ENCODE results near the gene MAGEB17. TPM values are rescaled to one million over a fixed set of nuclear protein-coding genes. Genes with fewer than 3 reads are reported as not detected.

Gene MAGEB17
- total RNA-seq, 1 donor from 2014 or later = not detected

- Mint-ChIP-seq H3K27ac (no peak overlapping the region), H3K4me3 (no peak overlapping the region), H3K9me3 (no peaks in the 10 kb centered on the region), H3K4me1 (no peaks in the 10 kb centered on the region), H3K36me3 (ENCODE audit: low read depth) (no peaks in the 10 kb centered on the region), H3K27me3 (no peaks in the 10 kb centered on the region)
- TF ChIP-seq CTCF (IDR thresholded peaks at IDR 0.05) = no peak
- intact Hi-C loops (cut with micrococcal nuclease) = no loop called here
- ChIA-PET POLR2A (no interaction called here), CTCF (no interaction called here)
- no peak for DNase-seq
- peak; percentile 52 for ATAC-seq (ENCODE audit: low read depth)
These were observed 18.4 kb downstream of the MAGEB17 start for GRCh38 chrX:16185725-16186136.

- ChIA-PET POLR2A (no interaction called here), CTCF (no interaction called here)
- no peak for TF ChIP-seq CTCF (IDR thresholded peaks at IDR 0.05)
- Mint-ChIP-seq H3K27ac (no peak overlapping the region), H3K9me3 (no peaks in the 10 kb centered on the region), H3K36me3 (ENCODE audit: low read depth) (no peaks in the 10 kb centered on the region), H3K4me1 (no peaks in the 10 kb centered on the region), H3K27me3 (no peaks in the 10 kb centered on the region), H3K4me3 (no peak overlapping the region)
- DNase-seq = no peak
- no peak for ATAC-seq (ENCODE audit: low read depth)
- intact Hi-C loops (cut with micrococcal nuclease) = no loop called here
These were observed 19.2 kb downstream of the MAGEB17 start for GRCh38 chrX:16186380-16187007.

- Mint-ChIP-seq H3K4me3 (no peak overlapping the region), H3K4me1 (no peaks in the 10 kb centered on the region), H3K27me3 (no peaks in the 10 kb centered on the region), H3K27ac (no peak overlapping the region), H3K9me3 (no peaks in the 10 kb centered on the region), H3K36me3 (ENCODE audit: low read depth) (no peaks in the 10 kb centered on the region)
- ChIA-PET CTCF (no interaction called here), POLR2A (no interaction called here)
- ATAC-seq (ENCODE audit: low read depth) (no peak), DNase-seq (no peak)
- intact Hi-C loops (cut with micrococcal nuclease) = no loop called here
- no peak for TF ChIP-seq CTCF (IDR thresholded peaks at IDR 0.05)
These were observed 19.9 kb downstream of the MAGEB17 start for GRCh38 chrX:16187024-16187760.

- Mint-ChIP-seq H3K27ac (no peak overlapping the region), H3K36me3 (ENCODE audit: low read depth) (no peaks in the 10 kb centered on the region), H3K9me3 (no peaks in the 10 kb centered on the region), H3K4me3 (no peak overlapping the region), H3K27me3 (no peaks in the 10 kb centered on the region), H3K4me1 (no peaks in the 10 kb centered on the region)
- TF ChIP-seq CTCF (IDR thresholded peaks at IDR 0.05) = no peak
- intact Hi-C loops (cut with micrococcal nuclease) = no loop called here
- DNase-seq (no peak), ATAC-seq (ENCODE audit: low read depth) (no peak)
- POLR2A ChIA-PET = no interaction called here
- CTCF ChIA-PET = no interaction called here
These were observed 21.4 kb downstream of the MAGEB17 start for GRCh38 chrX:16188687-16189086.

- intact Hi-C loops (cut with micrococcal nuclease) = no loop called here
- Mint-ChIP-seq H3K36me3 (ENCODE audit: low read depth) (no peaks in the 10 kb centered on the region), H3K4me1 (no peaks in the 10 kb centered on the region), H3K27ac (no peak overlapping the region), H3K27me3 (peaks cover 2% of the 10 kb centered on the region), H3K4me3 (no peak overlapping the region), H3K9me3 (no peaks in the 10 kb centered on the region)
- TF ChIP-seq CTCF (IDR thresholded peaks at IDR 0.05) = no peak
- no peak for DNase-seq
- ChIA-PET CTCF (no interaction called here), POLR2A (no interaction called here)
- no peak for ATAC-seq (ENCODE audit: low read depth)
These were observed 24.3 kb downstream of the MAGEB17 start for GRCh38 chrX:16191605-16192004.
